ENCODE measurements around the gene CCDC32. TPM values are rescaled to one million over a fixed set of nuclear protein-coding genes. Genes with fewer than 3 reads are reported as not detected.

CCDC32 gene
- total and polyA plus RNA-seq, 2 of the 13 experiments (the other 11 are each of a cell fraction or from before 2014, with no cell fraction given), result 10.8 to 23.2 TPM

GRCh38 chr15:40600956-40601355 lies 36.1 kb upstream of the CCDC32 start:
- FAIRE-seq, result no peak
- TF ChIP-seq ZNF253 (CRISPR knock-in tag; IDR thresholded peaks at IDR 0.05; ENCODE audit: borderline replicate concordance) (no peak), ZNF558 (CRISPR knock-in tag; IDR thresholded peaks at IDR 0.05; ENCODE audit: borderline replicate concordance) (no peak), ZNF354B (CRISPR knock-in tag; IDR thresholded peaks at IDR 0.05) (no peak), ZNF350 (CRISPR knock-in tag; IDR thresholded peaks at IDR 0.05; ENCODE audit: borderline replicate concordance, low read depth) (no peak), ESRRA (CRISPR knock-in tag; IDR thresholded peaks at IDR 0.05; ENCODE audit: low read depth) (no peak)
- intact Hi-C loops (cut with micrococcal nuclease; ENCODE audit: unreplicated experiment), result no loop called here

GRCh38 chr15:40598672-40599071 lies 33.8 kb upstream of the CCDC32 start:
- WGBS (ENCODE audit: low lambda C conversion rate), result 79% methylated on average over 4 of the region's 4 CpGs
- DNase-seq (ENCODE audit: low spot score), result no peak
- H3K4me1 ChIP-seq (ENCODE audit: insufficient read depth, low read length), result peaks cover 15% of the 10 kb centered on the region; the same call in 1 of the 2 replicates
- no peak overlapping the region for H2AFZ ChIP-seq (ENCODE audit: low read length)
- no peak overlapping the region for H3K27ac ChIP-seq (ENCODE audit: extremely low read length, insufficient read depth, low read length)
- CTCF ChIA-PET (ENCODE audit: low intra/inter-chr PET ratio, low total read pairs), result no interaction called here
- no peak overlapping the region for H3K4me3 ChIP-seq (replicated peaks in 1 of 3; ENCODE audit: insufficient read depth in 1 of 3, low read depth in 2 of 3, low read length in 3 of 3)
- POLR2A ChIA-PET, result no interaction called here
- H3K9me3 ChIP-seq (ENCODE audit: low read length), result no peaks in the 10 kb centered on the region
- BruUV-seq (replicated peaks), result no TSS peak
- H3K79me2 ChIP-seq (ENCODE audit: insufficient read depth, low read length), result peaks cover 64% of the 10 kb centered on the region
- in situ Hi-C loops (cut with HindIII; ENCODE audit: extremely low pct_ligation_motif_present, low pct_unique_long_range_greater_than_20kb) (no loop called here), intact Hi-C loops (cut with micrococcal nuclease; ENCODE audit: unreplicated experiment) (loop anchor here (10.0 kb wide), 2 partner anchors 96 to 156 kb away; partner anchors contain the start of genes RAD51 and RMDN3)
- FAIRE-seq, result no peak
- no peaks in the 10 kb centered on the region for H4K20me1 ChIP-seq (ENCODE audit: insufficient read depth, low read length)
- no peaks in the 10 kb centered on the region; a peak in 1 of 5 replicates for H3K36me3 ChIP-seq (replicated peaks in 1 of 2; ENCODE audit: control insufficient read depth in 1 of 2, insufficient read depth in 2 of 2, low read length in 2 of 2)
- H3K9ac ChIP-seq (ENCODE audit: insufficient read depth, low read depth, low read length), result no peak overlapping the region
- no peak overlapping the region for H3K4me2 ChIP-seq (ENCODE audit: low read depth, low read length)
- ATAC-seq, result no peak
- no peaks in the 10 kb centered on the region; a peak in 1 of 5 replicates for H3K27me3 ChIP-seq (ENCODE audit: control insufficient read depth in 1 of 2, insufficient read depth in 2 of 2, low read length in 2 of 2)
- no peak for TF ChIP-seq ZNF362 (CRISPR knock-in tag; IDR thresholded peaks at IDR 0.05; ENCODE audit: borderline replicate concordance)
- no peak for TF ChIP-seq ZNF431 (CRISPR knock-in tag; IDR thresholded peaks at IDR 0.05; ENCODE audit: borderline replicate concordance, low read depth)
- TF ChIP-seq RAD51 (IDR thresholded peaks at IDR 0.05; ENCODE audit: borderline replicate concordance), result no peak
- TF ChIP-seq ZFP36 (IDR thresholded peaks at IDR 0.05; ENCODE audit: borderline replicate concordance, low read depth, low read length, partially characterized antibody), result no peak
- TF ChIP-seq ZNF224 (CRISPR knock-in tag; IDR thresholded peaks at IDR 0.05), result no peak
- TF ChIP-seq NFAT5 (CRISPR knock-in tag; IDR thresholded peaks at IDR 0.05), result no peak
- no peak for TF ChIP-seq KLF12 (CRISPR knock-in tag; IDR thresholded peaks at IDR 0.05; ENCODE audit: borderline replicate concordance)
- TF ChIP-seq CBX1 (IDR thresholded peaks at IDR 0.05; ENCODE audit: low read depth), result no peak

More at GRCh38 chr15:40600956-40601355, 36.1 kb upstream of the CCDC32 start:
- POLR2A ChIA-PET, result no interaction called here
- CTCF ChIA-PET (ENCODE audit: low intra/inter-chr PET ratio, low total read pairs), result no interaction called here
- no peak overlapping the region for H3K9ac ChIP-seq (ENCODE audit: insufficient read depth, low read depth, low read length)
- in situ Hi-C loops (cut with HindIII; ENCODE audit: extremely low pct_ligation_motif_present, low pct_unique_long_range_greater_than_20kb), result no loop called here
- H3K4me2 ChIP-seq (ENCODE audit: low read depth, low read length), result no peak overlapping the region
- H4K20me1 ChIP-seq (ENCODE audit: insufficient read depth, low read length), result no peaks in the 10 kb centered on the region
- 96% methylated on average over 12 of the region's 12 CpGs for WGBS (ENCODE audit: low lambda C conversion rate)
- H3K36me3 ChIP-seq (replicated peaks in 1 of 2; ENCODE audit: control insufficient read depth in 1 of 2, insufficient read depth in 2 of 2, low read length in 2 of 2), result peaks cover 1 to 7% of the 10 kb centered on the region in 2 experiments; a peak in 3 of 5 replicates
- no TSS peak for BruUV-seq (replicated peaks)
- ATAC-seq, result no peak
- no peak overlapping the region for H3K27ac ChIP-seq (ENCODE audit: extremely low read length, insufficient read depth, low read length)
- peaks cover 49% of the 10 kb centered on the region for H3K79me2 ChIP-seq (ENCODE audit: insufficient read depth, low read length)
- no peak for DNase-seq (ENCODE audit: low spot score)
- H3K9me3 ChIP-seq (ENCODE audit: low read length), result no peaks in the 10 kb centered on the region
- H2AFZ ChIP-seq (ENCODE audit: low read length), result no peak overlapping the region
- H3K4me1 ChIP-seq (ENCODE audit: insufficient read depth, low read length), result peaks cover 12% of the 10 kb centered on the region; the same call in 1 of the 2 replicates
- H3K27me3 ChIP-seq (ENCODE audit: control insufficient read depth in 1 of 2, insufficient read depth in 2 of 2, low read length in 2 of 2), result no peaks in the 10 kb centered on the region
- no peak overlapping the region for H3K4me3 ChIP-seq (replicated peaks in 1 of 3; ENCODE audit: insufficient read depth in 1 of 3, low read depth in 2 of 3, low read length in 3 of 3)
